Peyer's patch (tissue), 4 donors: ENCODE results near the gene PTBP1. TPM values are rescaled to one million over a fixed set of nuclear protein-coding genes. Genes with fewer than 3 reads are reported as not detected.

ENCODE experiments used
- DNase-seq, 3 donors: peaks; one replicate each; pipeline ENCODE4 v3.0.0-alpha.2; 2017 to 2019
- H3K27ac ChIP-seq, 4 donors: fragments of 200-600 bp; sonication (generic); one replicate each; pipeline ENCODE4 v1.5.1; 2016 to 2019
- H3K27me3 ChIP-seq, 2 donors: fragments of 200-600 bp; sonication (generic); one replicate each; pipeline ENCODE4 v1.5.1; 2019
- H3K36me3 ChIP-seq, 3 donors: fragments of 200-600 bp; sonication (generic); one replicate each; pipeline ENCODE4 v1.5.1; 2016 to 2019
- H3K4me1 ChIP-seq, 4 donors: fragments of 200-600 bp; sonication (generic); one replicate each; pipeline ENCODE4 v1.5.1; 2016 to 2019
- H3K4me3 ChIP-seq, 4 donors: fragments of 200-600 bp; sonication (generic); 1 replicate in 3 of 4; 2 replicates in 1 of 4; pipeline ENCODE4 v1.5.1; 2016 to 2019; ENCODE audit warnings: mild to moderate bottlenecking in 1 of 4
- H3K9me3 ChIP-seq, 4 donors: fragments of 200-600 bp; sonication (generic); one replicate each; pipeline ENCODE4 v1.5.1; 2016 to 2019; ENCODE audit warnings: mild to moderate bottlenecking in 1 of 4
- CTCF ChIP-seq, 6 experiments: fragments of 450-650 bp in 4 of 6; fragments of 200-600 bp in 2 of 6; sonication (generic) in 1 of 6; IDR thresholded peaks; one replicate each; pipeline ENCODE4 v1.5.1; 2017 to 2019; ENCODE audit warnings: antibody characterized with exemption in 6 of 6, mild to moderate bottlenecking in 3 of 6, moderate library complexity in 1 of 6
- POLR2A ChIP-seq, 2 donors: fragments of 450-650 bp; IDR thresholded peaks; one replicate each; pipeline ENCODE4 v1.5.1; 2017; ENCODE audit warnings: antibody characterized with exemption in 2 of 2, mild to moderate bottlenecking in 2 of 2, moderate library complexity in 2 of 2
- total RNA-seq, 4 donors: library from RNA; depleted of rRNA; stranded (reverse); fragments of >200 nt; gene quantifications; one replicate each; pipeline ENCODE4 v1.1.0, GENCODE V29; 2016

PTBP1 gene
- total RNA-seq, 4 donors from 2014 or later: 173 to 436 (median 229) TPM

GRCh38 chr19:798415-799075, 1.3 kb downstream of the PTBP1 start:
- Histone ChIP-seq H3K27ac (peak overlapping the region; percentile 99 to 100 (median 100)), H3K9me3 (peaks cover 0 to 3% (median 0%) of the 10 kb centered on the region in 4 donors), H3K4me3 (peak overlapping the region; percentile 85 to 100 (median 92)), H3K27me3 (no peaks in the 10 kb centered on the region), H3K36me3 (peaks cover 0 to 32% (median 0%) of the 10 kb centered on the region in 3 donors), H3K4me1 (peaks cover 10 to 59% (median 45%) of the 10 kb centered on the region in 4 donors)
- peak; percentile 19 to 36 for TF ChIP-seq POLR2A (IDR thresholded peaks at IDR 0.05)
- no peak for TF ChIP-seq CTCF (IDR thresholded peaks at IDR 0.05)
- DNase-seq: peak in 2 of 3 donors; percentile 81 to 86

GRCh38 chr19:799076-799881, 2.0 kb downstream of the PTBP1 start:
- no peak for DNase-seq
- Histone ChIP-seq H3K4me1 (peaks cover 10 to 63% (median 45%) of the 10 kb centered on the region in 4 donors), H3K27ac (peak overlapping the region; percentile 99 to 100 (median 100)), H3K9me3 (peaks cover 0 to 3% (median 0%) of the 10 kb centered on the region in 4 donors), H3K4me3 (peak overlapping the region; percentile 85 to 100 (median 92)), H3K36me3 (peaks cover 0 to 38% (median 0%) of the 10 kb centered on the region in 3 donors), H3K27me3 (no peaks in the 10 kb centered on the region)
- TF ChIP-seq CTCF (IDR thresholded peaks at IDR 0.05) (peak in 3 of 6 experiments; percentile 4 to 8 (median 4)), POLR2A (IDR thresholded peaks at IDR 0.05) (no peak)

- DNase-seq: peak in 1 of 3 donors; percentile 70
- peaks cover 0 to 51% (median 0%) of the 10 kb centered on the region in 3 donors for H3K36me3 ChIP-seq
- peak overlapping the region; percentile 41 to 100 (median 56) for H3K27ac ChIP-seq
- H3K9me3 ChIP-seq: peaks cover 0 to 3% (median 0%) of the 10 kb centered on the region in 4 donors
- H3K27me3 ChIP-seq: no peaks in the 10 kb centered on the region
- H3K4me1 ChIP-seq: peaks cover 10 to 62% (median 45%) of the 10 kb centered on the region in 4 donors
- H3K4me3 ChIP-seq: peak overlapping the region in 3 of 4 donors; percentile 17 to 86 (median 18)
- no peak for TF ChIP-seq POLR2A (IDR thresholded peaks at IDR 0.05)
- TF ChIP-seq CTCF (IDR thresholded peaks at IDR 0.05): no peak
Measured at GRCh38 chr19:800360-801029, 3.2 kb downstream of the PTBP1 start.

GRCh38 chr19:801030-801860, 4.0 kb downstream of the PTBP1 start:
- peak in 1 of 3 donors; percentile 61 for DNase-seq
- H3K4me1 ChIP-seq: peaks cover 10 to 55% (median 43%) of the 10 kb centered on the region in 4 donors
- no peak for TF ChIP-seq POLR2A (IDR thresholded peaks at IDR 0.05)
- TF ChIP-seq CTCF (IDR thresholded peaks at IDR 0.05): no peak

More at GRCh38 chr19:801030-801860, 4.0 kb downstream of the PTBP1 start:
- Histone ChIP-seq H3K36me3 (peaks cover under 1 to 58% (median 3%) of the 10 kb centered on the region in 3 donors), H3K27me3 (no peaks in the 10 kb centered on the region), H3K27ac (peak overlapping the region in 3 of 4 donors; percentile 33 to 57 (median 56)), H3K4me3 (peak overlapping the region in 3 of 4 donors; percentile 17 to 86 (median 18)), H3K9me3 (peaks cover 0 to 3% (median 0%) of the 10 kb centered on the region in 4 donors)
